Breast epithelium (tissue), 3 donors: ENCODE data around the gene RBM19.

ENCODE experiments used
- POLR2A ChIP-seq: fragments of 450-650 bp; IDR thresholded peaks from one replicate; pipeline ENCODE4 v1.6.1; 2016; ENCODE audit warnings: antibody characterized with exemption, mild to moderate bottlenecking, moderate library complexity
- POLR2AphosphoS5 ChIP-seq, 3 donors: sonication (generic); formaldehyde crosslinking; IDR thresholded peaks; one replicate each; pipeline ENCODE4 v1.6.1; 2017; ENCODE audit warnings: antibody characterized with exemption in 3 of 3

DNA sequence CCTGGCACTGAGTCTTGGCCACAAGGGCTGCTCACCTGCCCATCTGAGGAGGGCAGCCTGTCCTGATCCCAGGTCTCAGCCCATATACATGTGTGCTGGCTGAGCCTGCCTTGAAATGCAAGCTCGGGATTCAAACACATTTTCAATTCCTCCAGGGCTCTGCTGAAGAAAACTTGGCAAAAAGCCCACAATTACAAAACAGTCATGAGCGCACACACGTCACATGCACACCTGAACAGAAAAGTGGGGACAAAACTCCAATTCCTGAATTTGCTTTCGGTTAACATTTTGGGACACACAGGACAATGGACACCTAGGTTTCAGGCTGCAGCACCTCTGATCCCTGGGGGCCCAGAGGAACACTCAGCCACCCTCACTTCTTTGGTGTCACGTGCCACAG, 113.9 kb downstream of the RBM19 start:
- TF ChIP-seq POLR2A (no peak), POLR2AphosphoS5 (IDR thresholded peaks at IDR 0.05) (no peak)
